Smooth muscle cell (in vitro differentiated cells): Measurements from ENCODE around the gene GRIK2. TPM values are rescaled to one million over a fixed set of nuclear protein-coding genes. Genes with fewer than 3 reads are reported as not detected.

Experiments used
- DNase-seq: peaks from one replicate; lab custom pipeline; 2025; ENCODE audit not compliant: unreplicated experiment; lab: John Stamatoyannopoulos, UW
- H2AFZ ChIP-seq: fragments of 200-600 bp; sonication (generic); 2 replicates; pipeline ENCODE4 v1.6.0; 2016; ENCODE audit warnings: antibody characterized with exemption, low read depth, mild to moderate bottlenecking
- H3F3A ChIP-seq: fragments of 200-600 bp; sonication (generic); 2 replicates; pipeline ENCODE4 v1.6.0; 2017; ENCODE audit warnings: antibody characterized with exemption, low read depth
- H3K27ac ChIP-seq: fragments of 200-600 bp; sonication (generic); 2 replicates; pipeline ENCODE4 v1.5.1; 2016; ENCODE audit warnings: low read depth, mild to moderate bottlenecking
- H3K27me3 ChIP-seq: fragments of 200-600 bp; sonication (generic); 2 replicates; pipeline ENCODE4 v1.6.1; 2016; ENCODE audit warnings: low read depth, mild to moderate bottlenecking
- H3K36me3 ChIP-seq: fragments of 200-600 bp; sonication (generic); 2 replicates; pipeline ENCODE4 v1.5.1; 2016; ENCODE audit warnings: low read depth
- H3K4me1 ChIP-seq: fragments of 200-600 bp; sonication (generic); 2 replicates; pipeline ENCODE4 v1.5.1; 2016; ENCODE audit warnings: low read depth
- H3K4me2 ChIP-seq: fragments of 200-600 bp; sonication (generic); 2 replicates; pipeline ENCODE4 v1.6.0; 2016; ENCODE audit warnings: mild to moderate bottlenecking
- H3K4me3 ChIP-seq: fragments of 200-600 bp; sonication (generic); 2 replicates; pipeline ENCODE4 v1.5.1; 2016; ENCODE audit warnings: mild to moderate bottlenecking
- H3K79me2 ChIP-seq: fragments of 200-600 bp; sonication (generic); 2 replicates; pipeline ENCODE4 v1.6.0; 2016; ENCODE audit warnings: low read depth, mild to moderate bottlenecking
- H3K9ac ChIP-seq: fragments of 200-600 bp; sonication (generic); 2 replicates; pipeline ENCODE4 v1.6.0; 2016; ENCODE audit warnings: low read depth
- H3K9me3 ChIP-seq: fragments of 200-600 bp; sonication (generic); replicated peaks from 2 replicates; pipeline ENCODE4 v1.5.1; 2016; ENCODE audit warnings: low read depth
- H4K20me1 ChIP-seq: fragments of 200-600 bp; sonication (generic); 2 replicates; pipeline ENCODE4 v1.6.0; 2016; ENCODE audit warnings: low read depth
- WGBS: methylation state at CpG from one replicate; pipeline ENCODE4 v1.1.7; 2016; ENCODE audit warnings: low lambda C conversion rate; 5-methylcytosine and 5-hydroxymethylcytosine counted together
- polyA plus RNA-seq: library from polyadenylated mRNA; unstranded; fragments of >200 nt; fragmentation: Nextera tagmentation; extraction: Ambion mirVana; gene quantifications from 2 replicates; pipeline ENCODE4 v1.2.1, GENCODE V29; 2016
- total RNA-seq: library from RNA; depleted of rRNA; stranded (reverse); fragments of >200 nt; gene quantifications from 2 replicates; pipeline ENCODE4 v1.2.3, GENCODE V29; 2014
- TF ChIP-seq, protein P1 (sequence below): fragments of 200-600 bp; sonication (generic); IDR thresholded peaks from 2 replicates; pipeline ENCODE4 v1.5.1; 2017; ENCODE audit warnings: borderline replicate concordance, mild to moderate bottlenecking, antibody characterized with exemption; ENCODE audit not compliant: insufficient read depth, poor library complexity, severe bottlenecking

The GRIK2 gene
- total and polyA plus RNA-seq, 2 experiments from 2014 or later = 10.0 to 23.6 TPM

DNA sequence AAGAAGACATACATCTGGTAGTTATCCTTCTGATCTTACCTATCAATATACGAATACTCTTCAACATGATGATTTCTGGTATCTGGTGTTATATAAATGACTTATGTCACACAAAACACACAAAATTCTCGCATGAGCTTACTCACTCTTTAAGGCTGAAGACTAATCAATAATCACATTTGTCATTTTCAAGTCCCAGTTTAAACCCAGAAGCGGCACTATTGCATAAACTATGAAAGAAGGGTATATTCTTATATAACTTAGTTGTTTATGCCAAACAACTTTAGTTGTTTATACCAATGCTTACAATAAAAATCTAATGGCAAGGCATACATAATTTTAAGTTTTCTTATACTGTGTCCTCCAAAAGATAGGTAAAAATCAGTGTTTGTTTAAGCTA, 293.1 kb downstream of the GRIK2 start:
- Histone ChIP-seq H3K79me2 (no peaks in the 10 kb centered on the region), H2AFZ (no peak overlapping the region), H3K4me3 (no peak overlapping the region), H3K27ac (no peak overlapping the region), H3K9ac (no peak overlapping the region), H3K4me1 (peaks cover 4% of the 10 kb centered on the region), H3F3A (no peaks in the 10 kb centered on the region), H3K36me3 (no peaks in the 10 kb centered on the region), H3K27me3 (no peaks in the 10 kb centered on the region), H3K4me2 (no peak overlapping the region), H4K20me1 (no peaks in the 10 kb centered on the region), H3K9me3 (no peaks in the 10 kb centered on the region)
- TF ChIP-seq, protein P1, sequence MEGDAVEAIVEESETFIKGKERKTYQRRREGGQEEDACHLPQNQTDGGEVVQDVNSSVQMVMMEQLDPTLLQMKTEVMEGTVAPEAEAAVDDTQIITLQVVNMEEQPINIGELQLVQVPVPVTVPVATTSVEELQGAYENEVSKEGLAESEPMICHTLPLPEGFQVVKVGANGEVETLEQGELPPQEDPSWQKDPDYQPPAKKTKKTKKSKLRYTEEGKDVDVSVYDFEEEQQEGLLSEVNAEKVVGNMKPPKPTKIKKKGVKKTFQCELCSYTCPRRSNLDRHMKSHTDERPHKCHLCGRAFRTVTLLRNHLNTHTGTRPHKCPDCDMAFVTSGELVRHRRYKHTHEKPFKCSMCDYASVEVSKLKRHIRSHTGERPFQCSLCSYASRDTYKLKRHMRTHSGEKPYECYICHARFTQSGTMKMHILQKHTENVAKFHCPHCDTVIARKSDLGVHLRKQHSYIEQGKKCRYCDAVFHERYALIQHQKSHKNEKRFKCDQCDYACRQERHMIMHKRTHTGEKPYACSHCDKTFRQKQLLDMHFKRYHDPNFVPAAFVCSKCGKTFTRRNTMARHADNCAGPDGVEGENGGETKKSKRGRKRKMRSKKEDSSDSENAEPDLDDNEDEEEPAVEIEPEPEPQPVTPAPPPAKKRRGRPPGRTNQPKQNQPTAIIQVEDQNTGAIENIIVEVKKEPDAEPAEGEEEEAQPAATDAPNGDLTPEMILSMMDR = no peak
- DNase-seq = no peak
- WGBS = 95% methylated on average over 3 of the region's 3 CpGs

DNA sequence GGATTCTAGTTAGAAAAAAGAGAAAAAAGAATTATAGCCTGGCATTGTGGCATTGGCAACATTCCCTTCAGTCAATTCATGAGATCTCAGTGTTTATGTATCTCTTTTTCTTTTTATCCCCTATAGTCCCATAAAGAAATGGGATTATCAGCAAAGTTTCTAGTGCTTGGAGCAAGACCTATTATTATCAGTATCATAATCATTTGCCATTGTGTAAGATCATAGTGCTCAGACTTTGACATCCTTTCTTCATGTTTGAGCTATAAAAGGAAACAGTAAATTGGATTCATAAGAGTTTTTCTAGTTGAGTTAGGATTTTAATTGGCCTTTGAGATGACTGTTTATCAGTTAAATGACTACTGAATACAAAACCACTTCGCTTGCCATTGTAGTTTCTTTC, 295.6 kb downstream of the GRIK2 start:
- no peak for DNase-seq
- H3K4me1 ChIP-seq = no peaks in the 10 kb centered on the region
- 94% methylated on average over 1 of the region's 1 CpG for WGBS
- no peak overlapping the region for H3K4me2 ChIP-seq
- H3K9me3 ChIP-seq = no peaks in the 10 kb centered on the region
- H3K27ac ChIP-seq = no peak overlapping the region
- no peaks in the 10 kb centered on the region for H3K36me3 ChIP-seq
- no peak overlapping the region for H3K4me3 ChIP-seq
- H3K9ac ChIP-seq = no peak overlapping the region
- TF ChIP-seq, protein P1 = no peak
- H4K20me1 ChIP-seq = no peaks in the 10 kb centered on the region
- H3K27me3 ChIP-seq = no peaks in the 10 kb centered on the region
- no peaks in the 10 kb centered on the region for H3K79me2 ChIP-seq
- no peak overlapping the region for H2AFZ ChIP-seq
- H3F3A ChIP-seq = no peaks in the 10 kb centered on the region

DNA sequence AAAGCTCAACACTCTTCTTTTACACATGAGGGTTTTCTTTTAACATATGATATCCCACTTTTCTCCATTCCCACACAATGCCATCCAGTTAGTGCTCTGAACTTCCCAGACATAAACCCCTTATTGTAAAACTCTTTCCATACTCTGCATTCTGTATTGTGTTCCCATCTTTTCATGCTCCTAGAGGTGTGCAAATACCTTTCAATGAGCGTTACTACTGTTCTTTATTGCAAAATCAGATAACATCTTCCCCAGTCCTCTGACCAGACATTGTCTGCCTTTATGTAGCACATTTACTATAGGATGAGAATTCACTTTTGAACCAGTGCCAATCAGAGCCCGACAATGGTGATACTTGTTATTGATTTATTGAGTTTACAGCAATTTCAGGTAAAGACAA, 296.2 kb downstream of the GRIK2 start:
- no peaks in the 10 kb centered on the region for H3K27me3 ChIP-seq
- no peaks in the 10 kb centered on the region for H4K20me1 ChIP-seq
- no peak for DNase-seq
- H3F3A ChIP-seq = no peaks in the 10 kb centered on the region
- H3K36me3 ChIP-seq = no peaks in the 10 kb centered on the region
- TF ChIP-seq, protein P1 = no peak
- H3K4me1 ChIP-seq = no peaks in the 10 kb centered on the region
- H3K79me2 ChIP-seq = no peaks in the 10 kb centered on the region
- H2AFZ ChIP-seq = no peak overlapping the region
- no peak overlapping the region for H3K4me3 ChIP-seq
- no peak overlapping the region for H3K9ac ChIP-seq
- no peak overlapping the region for H3K27ac ChIP-seq
- no peaks in the 10 kb centered on the region for H3K9me3 ChIP-seq
- no peak overlapping the region for H3K4me2 ChIP-seq
- 85% methylated on average over 2 of the region's 2 CpGs for WGBS

DNA sequence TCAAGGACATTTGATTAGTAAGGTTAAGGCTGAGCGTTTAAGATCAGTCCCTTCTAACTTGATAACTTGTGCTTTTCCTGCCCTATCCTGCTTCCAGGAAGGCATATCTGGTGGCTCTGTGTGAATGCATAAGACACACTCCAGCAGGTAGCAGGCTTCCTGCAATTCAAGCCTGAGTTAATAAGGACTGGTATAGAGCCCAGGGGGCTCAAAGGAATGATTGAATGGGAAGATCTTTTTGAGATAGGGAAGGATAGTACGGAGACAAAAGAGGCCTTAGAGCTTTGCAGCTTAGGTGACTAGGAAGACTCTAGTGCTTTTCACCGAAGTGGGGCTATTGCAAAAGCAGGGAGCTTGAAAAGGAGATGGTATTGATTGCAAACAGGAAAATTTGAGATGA, 307.1 kb downstream of the GRIK2 start:
- Histone ChIP-seq H2AFZ (no peak overlapping the region), H3K9me3 (no peaks in the 10 kb centered on the region), H3K36me3 (no peaks in the 10 kb centered on the region), H3K27me3 (no peaks in the 10 kb centered on the region), H3K4me1 (peaks cover 7% of the 10 kb centered on the region), H3K4me2 (no peak overlapping the region), H3K9ac (no peak overlapping the region), H3K79me2 (no peaks in the 10 kb centered on the region), H3K4me3 (no peak overlapping the region), H3K27ac (no peak overlapping the region), H4K20me1 (no peaks in the 10 kb centered on the region), H3F3A (no peaks in the 10 kb centered on the region)
- TF ChIP-seq, protein P1 = no peak
- WGBS = 49% methylated on average over 3 of the region's 3 CpGs
- DNase-seq = no peak
